Stimulated activated CD8-positive, alpha-beta memory T cell treated with anti-CD3 and anti-CD28 coated beads, Interleukin-4, amount 100 ng/mL, for 48 hours (primary cell): ENCODE results near the gene NDUFV3.
A peak's percentile ranks its signal among the peaks of the same experiment; 100 is the strongest.
"Not testable (repeated sequence)": the region's sequence is repeated elsewhere in the genome, so short reads cannot be mapped to it uniquely, and the experiment has no call there.

ENCODE experiments used
- DNase-seq: peaks from one replicate; pipeline ENCODE4 v3.0.0-alpha.2; 2020

NDUFV3 gene

GRCh38 chr21:42892931-42893755 is at the start of gene NDUFV3:
TSS of gene NDUFV3 (plus strand) at chr21:42893309. CDS start at chr21:42893334, 25 bp downstream.
- DNase-seq: peak; percentile 100

- peak; percentile 16 for DNase-seq
These were observed 48.5 kb upstream of the NDUFV3 start for GRCh38 chr21:42844411-42845113.

- peak; percentile 10 for DNase-seq
These were observed 47.7 kb upstream of the NDUFV3 start for GRCh38 chr21:42845296-42845965.

- peak; percentile 18 for DNase-seq
These were observed 46.9 kb upstream of the NDUFV3 start for GRCh38 chr21:42846221-42846620.

DNA sequence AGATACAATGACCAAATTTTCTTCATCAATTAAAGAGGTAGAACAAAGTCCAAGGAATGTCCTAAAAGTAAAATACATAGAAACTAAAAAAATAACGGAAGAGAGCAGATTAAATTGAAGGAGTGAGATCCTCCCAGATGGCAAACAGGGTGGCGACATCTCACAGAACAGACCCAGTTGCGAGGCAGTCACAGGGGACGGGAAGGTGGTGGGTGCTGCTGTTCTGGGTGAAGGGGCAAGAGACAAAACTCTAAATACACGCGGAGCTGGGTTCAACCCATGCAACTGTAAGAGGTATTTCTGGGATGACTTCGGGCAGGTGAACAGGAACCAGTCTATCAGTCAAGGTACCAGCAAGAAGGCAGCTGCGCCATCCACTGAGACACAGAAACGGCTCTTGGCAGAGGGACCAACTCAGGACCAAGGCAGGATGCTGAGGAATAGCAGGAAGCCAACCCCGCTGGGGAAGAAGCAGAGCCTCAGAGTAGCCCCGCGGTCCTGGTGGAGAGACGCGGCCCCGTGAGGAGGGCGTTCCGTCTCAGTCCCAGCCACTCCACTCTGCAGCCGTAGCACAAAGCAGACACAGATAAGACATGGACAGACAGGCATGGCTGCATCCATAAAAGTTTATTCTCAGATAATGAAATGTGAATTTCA is 45.9 kb upstream of the NDUFV3 start:
- no peak for DNase-seq

GRCh38 chr21:42847726-42848125 is 45.4 kb upstream of the NDUFV3 start:
- DNase-seq: no peak

- DNase-seq: not testable (repeated sequence)
These were observed 44.8 kb upstream of the NDUFV3 start for GRCh38 chr21:42848144-42848931.

GRCh38 chr21:42848932-42849758 is 44.0 kb upstream of the NDUFV3 start:
- DNase-seq: no peak

DNA sequence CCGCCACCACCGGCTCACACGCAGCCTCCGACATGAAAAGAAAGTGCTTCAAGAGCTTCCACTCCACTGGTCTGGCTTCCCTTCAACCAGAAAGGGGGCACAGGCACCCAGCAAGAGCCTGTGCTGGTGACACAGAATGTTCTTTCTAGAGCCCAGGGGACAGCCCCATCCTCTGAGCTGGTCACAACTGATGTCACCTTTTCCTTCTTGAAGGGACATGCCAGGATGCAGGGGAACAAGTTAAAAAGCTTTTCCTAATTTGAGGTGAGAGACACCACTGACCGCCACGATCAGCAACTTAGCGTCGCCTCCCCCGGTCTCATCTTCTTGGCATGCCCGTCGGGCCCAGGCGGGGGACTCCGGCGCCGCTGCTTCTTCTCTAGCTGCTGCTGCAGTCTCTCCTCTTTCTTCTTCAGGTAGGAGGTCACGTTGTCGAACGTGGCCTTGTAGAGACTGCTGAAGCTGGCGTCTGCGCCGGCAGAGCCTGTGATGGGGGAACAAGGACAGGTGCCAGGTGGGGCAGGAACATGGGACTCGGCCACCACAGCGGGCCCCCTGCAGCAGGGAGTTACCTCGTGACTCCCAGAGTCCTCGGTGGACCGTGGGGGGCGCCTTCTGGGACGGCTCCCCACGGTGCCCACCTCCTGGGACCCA is 43.2 kb upstream of the NDUFV3 start:
- no peak for DNase-seq

DNA sequence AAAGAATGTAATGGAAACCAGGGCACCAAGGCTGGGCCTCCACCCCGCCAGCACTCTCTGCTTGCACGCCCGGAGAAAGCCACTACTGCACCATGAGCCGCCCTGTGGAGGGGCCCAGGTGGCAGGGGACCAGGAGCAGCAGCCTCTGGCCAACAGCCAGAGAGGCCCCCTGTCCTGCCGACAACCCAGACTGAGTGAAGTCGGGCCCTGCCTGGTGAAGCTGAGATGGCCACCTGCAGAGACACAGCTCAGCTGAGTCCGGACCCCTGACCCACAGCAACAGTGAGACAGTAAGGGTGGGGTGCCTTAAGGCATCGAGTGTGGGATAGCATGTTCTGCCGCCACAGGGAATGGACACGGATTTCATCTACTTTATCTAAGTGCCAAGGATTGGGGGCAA is 42.6 kb upstream of the NDUFV3 start:
- DNase-seq: no peak

DNA sequence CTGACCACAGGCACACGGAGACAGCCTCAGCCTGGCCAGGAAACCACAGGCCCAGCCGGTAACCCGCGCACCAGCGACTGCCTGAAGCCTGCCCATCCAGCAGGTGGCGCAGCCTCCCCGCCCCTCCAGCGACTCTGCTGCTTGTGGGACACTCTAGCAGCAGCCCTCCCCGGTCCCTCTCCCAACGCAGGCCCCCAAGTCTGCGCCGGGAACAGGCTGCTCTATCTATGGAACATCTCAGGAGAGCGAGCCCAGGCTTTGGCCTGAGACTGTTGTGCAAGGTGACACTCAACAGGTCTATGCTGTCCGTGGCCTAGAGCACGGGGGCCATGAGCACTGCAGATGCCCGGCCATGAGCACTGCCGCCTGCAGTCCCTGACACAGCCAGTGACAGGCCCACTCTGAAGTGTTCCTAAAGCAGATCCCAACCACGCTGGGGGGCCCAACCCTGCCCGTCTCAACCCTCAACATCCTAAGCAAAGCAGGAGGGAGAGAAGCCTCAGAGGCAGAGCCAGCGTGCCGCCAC is 42.2 kb upstream of the NDUFV3 start:
- DNase-seq: peak; percentile 66

- DNase-seq: no peak
These were observed 41.1 kb upstream of the NDUFV3 start for GRCh38 chr21:42851812-42852665.

DNA sequence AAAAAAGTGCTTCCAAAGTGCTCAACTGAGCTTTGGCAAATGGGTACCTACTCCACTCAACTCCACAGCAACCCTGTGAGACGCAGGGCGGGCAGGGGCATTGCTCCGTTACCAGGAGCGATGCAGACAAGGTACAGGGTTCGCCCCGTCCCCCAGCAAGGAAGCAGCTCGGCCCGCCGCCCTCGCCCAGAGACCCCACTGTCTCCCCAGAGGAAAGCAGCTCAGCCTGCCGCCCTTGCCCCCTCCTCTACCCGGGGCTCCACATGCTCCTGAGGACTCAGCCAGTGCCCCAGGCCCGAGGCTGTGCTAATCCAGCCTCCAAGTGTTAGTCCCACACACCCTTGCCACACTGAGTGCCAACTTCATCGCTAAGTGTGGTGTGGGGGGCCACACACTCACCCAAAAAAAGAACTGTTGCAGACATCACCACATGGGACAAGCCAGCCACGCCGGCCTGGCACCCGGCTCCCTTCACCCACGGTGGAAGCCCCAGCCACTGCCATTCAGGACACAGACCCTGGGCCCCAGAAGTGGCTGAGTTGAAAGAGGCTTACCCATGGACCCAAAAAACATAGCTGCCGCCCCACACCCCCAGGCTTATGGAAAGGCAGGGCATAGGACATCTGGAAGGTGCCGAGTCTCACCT is 40.1 kb upstream of the NDUFV3 start:
- no peak for DNase-seq

- DNase-seq: no peak
These were observed 39.5 kb upstream of the NDUFV3 start for GRCh38 chr21:42853621-42854020.

DNA sequence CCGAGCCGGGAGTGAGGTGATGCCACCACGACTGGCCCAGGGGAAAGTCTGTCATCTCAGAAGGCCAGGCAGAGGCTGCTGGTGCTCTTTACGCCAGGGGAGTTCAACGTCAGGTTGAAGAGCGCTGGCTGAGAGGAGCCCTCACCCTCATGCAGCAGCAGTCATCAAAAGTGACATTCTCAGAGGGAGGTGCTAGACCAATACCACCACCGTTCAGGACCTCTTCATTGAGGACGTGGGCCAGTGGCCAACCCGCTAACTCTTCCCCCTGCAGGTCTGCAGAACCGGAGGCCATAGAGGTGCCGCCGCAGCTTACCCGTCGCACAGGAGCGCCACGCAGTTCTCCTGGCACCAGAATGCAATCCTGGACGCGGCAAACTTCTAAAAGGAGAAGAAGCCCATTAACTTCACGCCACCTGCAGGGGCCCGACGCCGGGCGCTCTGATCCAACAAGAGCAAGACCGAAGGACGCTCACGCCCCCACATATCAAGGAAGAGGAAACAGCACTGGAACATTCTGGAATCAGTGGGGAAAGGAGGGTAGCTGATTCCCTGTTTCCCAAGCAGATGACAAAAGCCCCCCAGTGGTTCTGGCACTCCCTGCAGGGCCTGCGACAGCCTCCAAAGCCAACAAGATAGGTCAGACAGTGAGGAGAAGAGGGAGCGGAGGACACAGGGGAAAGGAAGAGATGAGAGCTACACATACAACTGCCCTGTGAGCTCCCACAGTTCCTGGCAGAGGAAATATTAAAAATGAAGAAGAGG is 38.7 kb upstream of the NDUFV3 start:
- no peak for DNase-seq

GRCh38 chr21:42855171-42855936 is 37.8 kb upstream of the NDUFV3 start:
- no peak for DNase-seq

DNA sequence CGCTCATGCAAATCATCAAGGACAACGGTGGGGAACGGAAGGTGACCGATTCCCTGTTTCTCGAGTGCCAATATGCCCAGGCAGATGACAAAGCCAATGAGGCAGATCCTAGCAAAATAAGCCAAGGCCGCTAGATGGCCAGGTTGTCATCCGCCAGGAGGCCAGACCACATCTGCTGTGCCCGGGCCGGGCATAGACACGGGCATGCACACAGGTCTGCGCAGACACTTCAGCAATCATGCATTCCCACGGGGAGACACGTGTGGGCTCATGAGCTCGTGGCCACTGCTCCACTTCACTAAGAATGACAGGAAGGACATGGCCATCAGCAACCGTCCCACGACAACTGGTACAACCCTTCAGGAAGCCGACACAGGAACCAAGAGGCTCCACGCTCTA is 37.2 kb upstream of the NDUFV3 start:
- DNase-seq: no peak
